HG03280 (cell line): ENCODE measurements around the gene CACNA1E.

Experiments used
- ATAC-seq: cut with Tn5 transposase; IDR thresholded peaks from one replicate; pipeline ENCODE4 v1.9.1; 2021; ENCODE audit warnings: mild to moderate bottlenecking, moderate library complexity; ENCODE audit not compliant: unreplicated experiment

Gene CACNA1E

GRCh38 chr1:181674617-181675016 lies 191.3 kb downstream of the CACNA1E start:
- no peak for ATAC-seq

GRCh38 chr1:181675091-181675917 lies 192.0 kb downstream of the CACNA1E start:
- ATAC-seq: no peak

GRCh38 chr1:181675918-181676190 lies 192.5 kb downstream of the CACNA1E start:
- no peak for ATAC-seq

- no peak for ATAC-seq
Measured at GRCh38 chr1:181676269-181676668, 193.0 kb downstream of the CACNA1E start.

- ATAC-seq: no peak
Measured at GRCh38 chr1:181680332-181680731, 197.0 kb downstream of the CACNA1E start.

GRCh38 chr1:181680871-181681270 lies 197.6 kb downstream of the CACNA1E start:
- no peak for ATAC-seq

GRCh38 chr1:181685211-181685610 lies 201.9 kb downstream of the CACNA1E start:
- ATAC-seq: no peak

GRCh38 chr1:181701891-181702290 lies 218.6 kb downstream of the CACNA1E start:
- no peak for ATAC-seq

GRCh38 chr1:181704546-181704945 lies 221.2 kb downstream of the CACNA1E start:
- ATAC-seq: no peak

GRCh38 chr1:181711820-181712219 lies 228.5 kb downstream of the CACNA1E start:
- no peak for ATAC-seq

- no peak for ATAC-seq
Measured at GRCh38 chr1:181712711-181713110, 229.4 kb downstream of the CACNA1E start.

GRCh38 chr1:181714428-181714827 lies 231.1 kb downstream of the CACNA1E start:
- ATAC-seq: no peak

- ATAC-seq: no peak
Measured at GRCh38 chr1:181718034-181718433, 234.7 kb downstream of the CACNA1E start.

- ATAC-seq: no peak
Measured at GRCh38 chr1:181726320-181727012, 243.1 kb downstream of the CACNA1E start.

- no peak for ATAC-seq
Measured at GRCh38 chr1:181730606-181731005, 247.3 kb downstream of the CACNA1E start.

GRCh38 chr1:181732218-181732990 lies 249.1 kb downstream of the CACNA1E start:
- no peak for ATAC-seq

- no peak for ATAC-seq
Measured at GRCh38 chr1:181733486-181733885, 250.2 kb downstream of the CACNA1E start.

- ATAC-seq: no peak
Measured at GRCh38 chr1:181737056-181737455, 253.7 kb downstream of the CACNA1E start.

GRCh38 chr1:181739214-181739613 lies 255.9 kb downstream of the CACNA1E start:
- no peak for ATAC-seq

- no peak for ATAC-seq
Measured at GRCh38 chr1:181742426-181742825, 259.1 kb downstream of the CACNA1E start.

- ATAC-seq: no peak
Measured at GRCh38 chr1:181743878-181744312, 260.6 kb downstream of the CACNA1E start.

GRCh38 chr1:181746224-181746623 lies 262.9 kb downstream of the CACNA1E start:
- ATAC-seq: no peak
